NCI-H526 (cell line): ENCODE results near the gene ZMPSTE24.
A peak's percentile ranks its signal among the peaks of the same experiment; 100 is the strongest.

Source experiments
- DNase-seq, 2 experiments: peaks; one replicate each; lab custom pipeline; 2025; lab: John Stamatoyannopoulos, UW

ZMPSTE24 gene

GRCh38 chr1:40305451-40305850, 47.4 kb downstream of the ZMPSTE24 start:
- DNase-seq = peak in 1 of 2 experiments; percentile 31

- no peak for DNase-seq
These were observed 47.8 kb downstream of the ZMPSTE24 start for GRCh38 chr1:40305871-40306270.

GRCh38 chr1:40306296-40306695, 48.3 kb downstream of the ZMPSTE24 start:
- peak in 1 of 2 experiments; percentile 18 for DNase-seq

- DNase-seq = no peak
These were observed 49.1 kb downstream of the ZMPSTE24 start for GRCh38 chr1:40307186-40307585.

- no peak for DNase-seq
These were observed 50.1 kb downstream of the ZMPSTE24 start for GRCh38 chr1:40308036-40308727.

- no peak for DNase-seq
These were observed 51.5 kb downstream of the ZMPSTE24 start for GRCh38 chr1:40309374-40310128.

GRCh38 chr1:40310129-40310461, 52.1 kb downstream of the ZMPSTE24 start:
- no peak for DNase-seq

- no peak for DNase-seq
These were observed 53.1 kb downstream of the ZMPSTE24 start for GRCh38 chr1:40310983-40311642.

- no peak for DNase-seq
These were observed 53.7 kb downstream of the ZMPSTE24 start for GRCh38 chr1:40311692-40312091.

GRCh38 chr1:40312238-40313205, 54.5 kb downstream of the ZMPSTE24 start:
- DNase-seq = no peak

GRCh38 chr1:40313329-40313957, 55.4 kb downstream of the ZMPSTE24 start:
- DNase-seq = no peak

GRCh38 chr1:40313958-40314720, 56.1 kb downstream of the ZMPSTE24 start:
- no peak for DNase-seq

GRCh38 chr1:40314721-40315238, 56.7 kb downstream of the ZMPSTE24 start:
- DNase-seq = no peak

- peak; percentile 75 to 96 for DNase-seq
These were observed 57.3 kb downstream of the ZMPSTE24 start for GRCh38 chr1:40315239-40315794.

GRCh38 chr1:40315795-40316594, 58.0 kb downstream of the ZMPSTE24 start:
- peak; percentile 54 to 69 for DNase-seq

GRCh38 chr1:40316595-40317393, 58.8 kb downstream of the ZMPSTE24 start, which contains the start of gene COL9A2:
Gene COL9A2 (minus strand): TSS chr1:40317286. CDS start chr1:40317197, 89 bp downstream.
- DNase-seq = peak; percentile 56 to 93

GRCh38 chr1:40317394-40318074, 59.5 kb downstream of the ZMPSTE24 start:
- DNase-seq = peak; percentile 21 to 62

GRCh38 chr1:40318476-40318875, 60.4 kb downstream of the ZMPSTE24 start:
- DNase-seq = no peak
